Daoy (cell line): ENCODE data around the gene TBC1D22A. TPM values are rescaled to one million over a fixed set of nuclear protein-coding genes. Genes with fewer than 3 reads are reported as not detected.

Source experiments
- DNase-seq: peaks from one replicate; pipeline ENCODE4 v3.0.0-alpha.2; 2015; ENCODE audit warnings: low read depth
- total RNA-seq: library from RNA; depleted of rRNA; stranded (reverse); fragments of >200 nt; shearing (Covaris generic); gene quantifications from 2 replicates; pipeline ENCODE4 v1.2.3, GENCODE V29; 2014

The TBC1D22A gene
- total RNA-seq, 1 experiment from 2014 or later = 8.7 TPM

- DNase-seq = no peak
These were observed 121.9 kb downstream of the TBC1D22A start for GRCh38 chr22:46884365-46884764.

- no peak for DNase-seq
These were observed 125.5 kb downstream of the TBC1D22A start for GRCh38 chr22:46887978-46888377.

- no peak for DNase-seq
These were observed 128.4 kb downstream of the TBC1D22A start for GRCh38 chr22:46890819-46891218.

- no peak for DNase-seq
These were observed 129.0 kb downstream of the TBC1D22A start for GRCh38 chr22:46891382-46891951.

- DNase-seq = no peak
These were observed 130.4 kb downstream of the TBC1D22A start for GRCh38 chr22:46892866-46893265.

- no peak for DNase-seq
These were observed 131.0 kb downstream of the TBC1D22A start for GRCh38 chr22:46893281-46894020.

GRCh38 chr22:46894081-46894671 lies 131.7 kb downstream of the TBC1D22A start:
- DNase-seq = no peak

- DNase-seq = no peak
These were observed 132.6 kb downstream of the TBC1D22A start for GRCh38 chr22:46894851-46895640.

- no peak for DNase-seq
These were observed 133.3 kb downstream of the TBC1D22A start for GRCh38 chr22:46895753-46896152.

GRCh38 chr22:46896166-46896565 lies 133.7 kb downstream of the TBC1D22A start:
- DNase-seq = no peak

GRCh38 chr22:46896568-46897245 lies 134.3 kb downstream of the TBC1D22A start:
- DNase-seq = no peak

- no peak for DNase-seq
These were observed 134.8 kb downstream of the TBC1D22A start for GRCh38 chr22:46897246-46897623.

- DNase-seq = no peak
These were observed 138.1 kb downstream of the TBC1D22A start for GRCh38 chr22:46900549-46900948.

GRCh38 chr22:46902436-46902835 lies 140.0 kb downstream of the TBC1D22A start:
- no peak for DNase-seq

- no peak for DNase-seq
These were observed 140.8 kb downstream of the TBC1D22A start for GRCh38 chr22:46902998-46903916.

- no peak for DNase-seq
These were observed 143.0 kb downstream of the TBC1D22A start for GRCh38 chr22:46905415-46905814.

- DNase-seq = no peak
These were observed 143.4 kb downstream of the TBC1D22A start for GRCh38 chr22:46905834-46906233.

GRCh38 chr22:46906326-46907045 lies 144.0 kb downstream of the TBC1D22A start:
- DNase-seq = no peak

GRCh38 chr22:46907241-46908215 lies 145.1 kb downstream of the TBC1D22A start:
- DNase-seq = no peak
